Fibroblast of the aortic adventitia (primary cell): ENCODE data around the gene AFTPH. TPM values are rescaled to one million over a fixed set of nuclear protein-coding genes. Genes with fewer than 3 reads are reported as not detected.

Experiments
- DNase-seq: peaks from one replicate; pipeline ENCODE4 v3.0.0-alpha.2; 2010; ENCODE audit warnings: low read depth
- H3K4me3 ChIP-seq: 2 replicates; pipeline ENCODE4 v1.5.1; 2011; ENCODE audit warnings: low read depth, mild to moderate bottlenecking, control low read depth, low read length, moderate library complexity
- total RNA-seq: library from RNA; depleted of rRNA; stranded (reverse); fragments of >200 nt; gene quantifications from 2 replicates; pipeline ENCODE4 v1.2.3, GENCODE V29; 2012; ENCODE audit warnings: low replicate concordance
- TF ChIP-seq, protein P1 (sequence below): IDR thresholded peaks from 2 replicates; pipeline ENCODE4 v1.5.1; 2011; ENCODE audit warnings: mild to moderate bottlenecking, low read length, control low read depth, inconsistent platforms; ENCODE audit not compliant: insufficient read depth

AFTPH gene
- total RNA-seq, 1 donor: 23.6 TPM

DNA sequence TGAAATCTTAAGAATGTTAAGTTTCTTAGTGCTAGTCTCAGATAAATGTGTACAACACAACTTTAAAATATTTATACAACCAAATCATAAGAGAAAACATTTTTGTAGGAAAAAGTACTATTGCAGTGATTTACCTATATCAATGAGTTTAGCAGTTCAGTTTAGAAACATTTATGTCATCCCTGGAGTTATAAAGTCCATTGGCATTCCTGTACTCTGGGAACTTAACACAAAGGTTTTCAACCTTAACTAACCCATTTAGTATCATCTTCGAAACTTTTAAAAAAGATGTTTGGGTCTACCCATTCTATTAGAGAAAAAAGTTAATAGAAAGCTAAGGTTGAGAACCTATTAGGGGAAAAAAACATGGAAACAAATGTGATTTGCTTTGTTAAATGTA is 10.9 kb downstream of the AFTPH start:
- no peak overlapping the region for H3K4me3 ChIP-seq
- TF ChIP-seq, protein P1, sequence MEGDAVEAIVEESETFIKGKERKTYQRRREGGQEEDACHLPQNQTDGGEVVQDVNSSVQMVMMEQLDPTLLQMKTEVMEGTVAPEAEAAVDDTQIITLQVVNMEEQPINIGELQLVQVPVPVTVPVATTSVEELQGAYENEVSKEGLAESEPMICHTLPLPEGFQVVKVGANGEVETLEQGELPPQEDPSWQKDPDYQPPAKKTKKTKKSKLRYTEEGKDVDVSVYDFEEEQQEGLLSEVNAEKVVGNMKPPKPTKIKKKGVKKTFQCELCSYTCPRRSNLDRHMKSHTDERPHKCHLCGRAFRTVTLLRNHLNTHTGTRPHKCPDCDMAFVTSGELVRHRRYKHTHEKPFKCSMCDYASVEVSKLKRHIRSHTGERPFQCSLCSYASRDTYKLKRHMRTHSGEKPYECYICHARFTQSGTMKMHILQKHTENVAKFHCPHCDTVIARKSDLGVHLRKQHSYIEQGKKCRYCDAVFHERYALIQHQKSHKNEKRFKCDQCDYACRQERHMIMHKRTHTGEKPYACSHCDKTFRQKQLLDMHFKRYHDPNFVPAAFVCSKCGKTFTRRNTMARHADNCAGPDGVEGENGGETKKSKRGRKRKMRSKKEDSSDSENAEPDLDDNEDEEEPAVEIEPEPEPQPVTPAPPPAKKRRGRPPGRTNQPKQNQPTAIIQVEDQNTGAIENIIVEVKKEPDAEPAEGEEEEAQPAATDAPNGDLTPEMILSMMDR: no peak
- no peak for DNase-seq

DNA sequence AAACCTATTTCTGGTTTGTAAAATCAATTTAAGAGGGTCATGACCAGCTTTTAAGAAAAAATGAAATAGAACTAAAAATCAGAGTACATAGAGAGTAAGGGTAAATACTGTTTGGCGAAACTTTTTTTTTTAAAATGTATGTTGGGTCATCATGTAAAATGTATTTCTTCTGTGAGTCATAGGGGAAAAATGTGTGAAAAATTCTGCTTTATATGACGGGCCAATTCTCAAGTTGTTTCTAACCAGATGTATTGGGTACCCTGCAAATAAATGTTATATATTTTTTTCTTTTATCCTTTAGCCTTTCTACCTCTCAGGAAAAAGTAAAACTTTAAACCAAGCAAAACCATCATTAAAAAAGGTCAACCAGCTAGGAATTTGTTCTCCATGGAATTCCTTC is 13.9 kb downstream of the AFTPH start:
- TF ChIP-seq, protein P1: no peak
- no peak overlapping the region for H3K4me3 ChIP-seq
- DNase-seq: peak; percentile 20

DNA sequence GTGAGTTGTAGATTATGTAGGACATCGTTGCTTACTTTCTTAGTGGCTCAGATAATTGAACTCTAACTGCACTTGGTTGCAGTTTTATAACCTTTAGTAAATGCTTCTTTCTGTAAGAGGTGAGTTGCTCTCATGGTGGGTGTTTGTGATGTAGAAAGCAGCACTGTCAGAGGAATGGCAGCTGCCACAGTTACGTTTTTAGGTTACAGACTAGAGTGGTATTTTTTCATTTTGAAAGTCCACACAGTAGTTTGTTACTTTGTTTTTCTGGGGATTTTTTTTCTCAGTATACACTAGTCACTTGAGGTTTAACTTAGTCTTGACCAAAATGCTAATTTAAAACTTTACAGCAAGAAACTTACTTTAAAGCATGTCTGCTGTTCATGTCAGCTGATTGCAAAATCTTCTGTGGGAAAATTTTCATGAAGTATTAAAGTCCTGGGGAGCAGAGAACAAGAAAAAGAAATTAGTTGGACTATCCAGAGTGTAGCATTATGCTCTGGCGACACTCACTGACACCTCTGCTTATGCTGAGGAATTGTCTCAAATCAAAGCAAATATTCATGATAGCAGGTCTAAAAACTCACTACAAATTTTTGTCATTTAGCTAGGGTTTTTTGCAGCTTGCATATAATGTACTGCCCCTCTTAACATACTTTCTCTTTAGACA is 14.8 kb downstream of the AFTPH start:
- TF ChIP-seq, protein P1: no peak
- no peak overlapping the region for H3K4me3 ChIP-seq
- no peak for DNase-seq

DNA sequence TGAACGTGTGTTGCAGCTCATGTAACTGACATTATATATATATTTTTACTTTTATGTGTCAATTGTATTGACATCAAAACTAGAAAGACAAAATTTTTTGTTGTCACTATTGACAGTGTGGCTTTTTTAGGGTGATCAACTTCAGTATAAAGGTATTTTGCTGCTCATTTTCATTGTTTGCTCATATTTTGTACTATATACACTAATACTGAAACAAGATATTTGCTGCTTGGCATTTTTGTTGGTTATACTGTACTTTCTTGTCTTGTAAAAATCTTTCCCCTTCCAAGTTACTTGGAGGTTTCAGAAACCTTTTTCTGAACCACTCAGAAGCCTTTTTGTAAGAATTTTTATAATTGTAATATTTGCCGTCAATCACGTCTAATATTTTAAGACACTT is 16.5 kb downstream of the AFTPH start:
- no peak overlapping the region for H3K4me3 ChIP-seq
- TF ChIP-seq, protein P1: no peak
- no peak for DNase-seq

DNA sequence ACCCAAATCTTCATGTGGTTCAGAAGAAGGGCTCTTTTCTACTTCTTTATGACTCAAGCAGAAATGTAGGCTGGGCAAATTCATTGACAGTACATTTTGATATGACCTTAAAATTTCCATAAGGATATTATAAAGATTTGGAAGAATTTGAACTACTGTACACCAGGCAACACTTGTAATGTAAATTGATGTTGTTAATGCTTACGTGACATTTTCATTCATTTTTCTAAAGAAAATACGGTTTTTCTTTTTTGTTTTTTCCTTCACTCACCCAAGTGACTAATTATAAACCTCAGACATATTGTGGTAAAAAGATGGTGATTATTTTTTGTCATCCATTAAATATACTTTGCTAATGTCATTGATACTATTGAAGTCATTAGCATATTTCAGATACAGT is 17.4 kb downstream of the AFTPH start:
- no peak overlapping the region for H3K4me3 ChIP-seq
- TF ChIP-seq, protein P1: no peak
- DNase-seq: no peak

GRCh38 chr2:64542071-64543007 is 18.2 kb downstream of the AFTPH start:
- DNase-seq: no peak
- no peak overlapping the region for H3K4me3 ChIP-seq
- TF ChIP-seq, protein P1: no peak
